ENCODE measurements around the gene LEKR1.
A peak's percentile ranks its signal among the peaks of the same experiment; 100 is the strongest.

The LEKR1 gene

GRCh38 chr3:157087373-157087772, 261.2 kb downstream of the LEKR1 start:
- no peak for DNase-seq

GRCh38 chr3:157087780-157088600, 261.8 kb downstream of the LEKR1 start:
- no peak for DNase-seq

- DNase-seq: peak; percentile 92
Measured at GRCh38 chr3:157088601-157089454, 262.7 kb downstream of the LEKR1 start.

- no peak for DNase-seq
Measured at GRCh38 chr3:157089455-157090221, 263.5 kb downstream of the LEKR1 start.

- no peak for DNase-seq
Measured at GRCh38 chr3:157091083-157091833, 265.1 kb downstream of the LEKR1 start.

- no peak for DNase-seq
Measured at GRCh38 chr3:157092230-157092629, 266.1 kb downstream of the LEKR1 start.

GRCh38 chr3:157093096-157093495, 266.9 kb downstream of the LEKR1 start:
- no peak for DNase-seq

GRCh38 chr3:157094301-157094700, 268.1 kb downstream of the LEKR1 start:
- no peak for DNase-seq

- no peak for DNase-seq
Measured at GRCh38 chr3:157094751-157095480, 268.8 kb downstream of the LEKR1 start.
